ENCODE measurements around the gene ANKFY1.

GRCh38 chr17:4214157-4214556 lies 49.6 kb downstream of the ANKFY1 start:
- TF ChIP-seq CTCF (IDR thresholded peaks at IDR 0.05) (no peak), GATA2 (CRISPR knock-in tag; IDR thresholded peaks at IDR 0.05) (no peak)

All from SK-N-SH (cell line).